ENCODE measurements around the gene TROAP. TPM values are rescaled to one million over a fixed set of nuclear protein-coding genes. Genes with fewer than 3 reads are reported as not detected.

The TROAP gene
- total and polyA plus RNA-seq, 9 of the 15 experiments (the other 6 are each of a cell fraction or from before 2014, with no cell fraction given): 46.4 to 171 (median 59.8) TPM

DNA sequence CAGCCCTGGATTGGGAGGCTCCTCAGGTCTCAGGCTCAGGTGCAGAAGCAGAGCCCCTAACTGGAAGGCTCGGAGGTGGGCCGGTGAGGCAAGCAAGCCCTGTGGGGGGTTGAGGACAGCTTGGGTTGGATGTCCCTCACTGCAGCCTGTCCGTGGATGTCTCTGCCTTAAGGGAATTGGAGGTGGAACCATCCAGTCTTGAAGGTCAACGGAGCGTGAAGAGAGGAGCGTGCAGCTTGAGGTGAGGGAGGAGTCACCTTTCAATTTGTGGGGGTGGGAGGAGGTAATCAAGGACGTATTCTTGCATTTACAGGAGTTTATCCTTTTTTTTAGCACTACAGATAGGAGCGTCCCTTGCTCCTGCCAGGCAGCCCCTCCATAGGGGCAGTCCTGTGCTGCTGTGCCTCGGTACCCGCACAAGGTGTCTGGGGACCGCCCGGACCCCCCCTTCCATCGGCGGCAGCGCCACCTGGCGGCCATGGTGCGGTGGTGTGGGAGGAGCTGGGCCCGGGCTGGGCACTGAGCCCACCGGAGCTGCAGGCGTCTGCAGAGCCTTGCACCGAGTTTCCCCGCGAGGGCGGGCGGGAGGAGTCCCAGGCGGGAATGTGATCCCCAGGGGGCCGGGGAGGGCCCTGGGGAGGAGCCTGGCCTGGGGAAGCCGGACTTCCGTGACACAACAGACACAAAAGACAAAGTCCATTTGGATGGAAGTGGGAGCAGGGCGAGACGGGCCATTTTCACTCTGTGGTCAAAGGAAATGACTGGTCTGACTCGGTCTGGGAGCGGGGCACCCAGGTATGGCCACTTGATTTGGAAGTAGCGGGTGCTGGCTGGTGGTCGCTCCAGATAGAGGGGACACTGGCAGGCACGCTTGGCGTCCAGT lies 24.5 kb downstream of the TROAP start (continued):
- TF ChIP-seq, protein P1, sequence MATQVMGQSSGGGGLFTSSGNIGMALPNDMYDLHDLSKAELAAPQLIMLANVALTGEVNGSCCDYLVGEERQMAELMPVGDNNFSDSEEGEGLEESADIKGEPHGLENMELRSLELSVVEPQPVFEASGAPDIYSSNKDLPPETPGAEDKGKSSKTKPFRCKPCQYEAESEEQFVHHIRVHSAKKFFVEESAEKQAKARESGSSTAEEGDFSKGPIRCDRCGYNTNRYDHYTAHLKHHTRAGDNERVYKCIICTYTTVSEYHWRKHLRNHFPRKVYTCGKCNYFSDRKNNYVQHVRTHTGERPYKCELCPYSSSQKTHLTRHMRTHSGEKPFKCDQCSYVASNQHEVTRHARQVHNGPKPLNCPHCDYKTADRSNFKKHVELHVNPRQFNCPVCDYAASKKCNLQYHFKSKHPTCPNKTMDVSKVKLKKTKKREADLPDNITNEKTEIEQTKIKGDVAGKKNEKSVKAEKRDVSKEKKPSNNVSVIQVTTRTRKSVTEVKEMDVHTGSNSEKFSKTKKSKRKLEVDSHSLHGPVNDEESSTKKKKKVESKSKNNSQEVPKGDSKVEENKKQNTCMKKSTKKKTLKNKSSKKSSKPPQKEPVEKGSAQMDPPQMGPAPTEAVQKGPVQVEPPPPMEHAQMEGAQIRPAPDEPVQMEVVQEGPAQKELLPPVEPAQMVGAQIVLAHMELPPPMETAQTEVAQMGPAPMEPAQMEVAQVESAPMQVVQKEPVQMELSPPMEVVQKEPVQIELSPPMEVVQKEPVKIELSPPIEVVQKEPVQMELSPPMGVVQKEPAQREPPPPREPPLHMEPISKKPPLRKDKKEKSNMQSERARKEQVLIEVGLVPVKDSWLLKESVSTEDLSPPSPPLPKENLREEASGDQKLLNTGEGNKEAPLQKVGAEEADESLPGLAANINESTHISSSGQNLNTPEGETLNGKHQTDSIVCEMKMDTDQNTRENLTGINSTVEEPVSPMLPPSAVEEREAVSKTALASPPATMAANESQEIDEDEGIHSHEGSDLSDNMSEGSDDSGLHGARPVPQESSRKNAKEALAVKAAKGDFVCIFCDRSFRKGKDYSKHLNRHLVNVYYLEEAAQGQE (IDR thresholded peaks at IDR 0.05; ENCODE audit: borderline replicate concordance): peak; percentile 38
- TF ChIP-seq, protein P1 (CRISPR knock-in tag; IDR thresholded peaks at IDR 0.05; ENCODE audit: low read depth): no peak
- 0 out of 4 replicates have a peak, but pooled peaks of 1 of the 2 experiments have one; percentile 14 for TF ChIP-seq HDAC1 (IDR thresholded peaks at IDR 0.05)
- no peak for TF ChIP-seq TAF15 (IDR thresholded peaks at IDR 0.05; ENCODE audit: low read depth, low read length)
- TF ChIP-seq, protein P2, sequence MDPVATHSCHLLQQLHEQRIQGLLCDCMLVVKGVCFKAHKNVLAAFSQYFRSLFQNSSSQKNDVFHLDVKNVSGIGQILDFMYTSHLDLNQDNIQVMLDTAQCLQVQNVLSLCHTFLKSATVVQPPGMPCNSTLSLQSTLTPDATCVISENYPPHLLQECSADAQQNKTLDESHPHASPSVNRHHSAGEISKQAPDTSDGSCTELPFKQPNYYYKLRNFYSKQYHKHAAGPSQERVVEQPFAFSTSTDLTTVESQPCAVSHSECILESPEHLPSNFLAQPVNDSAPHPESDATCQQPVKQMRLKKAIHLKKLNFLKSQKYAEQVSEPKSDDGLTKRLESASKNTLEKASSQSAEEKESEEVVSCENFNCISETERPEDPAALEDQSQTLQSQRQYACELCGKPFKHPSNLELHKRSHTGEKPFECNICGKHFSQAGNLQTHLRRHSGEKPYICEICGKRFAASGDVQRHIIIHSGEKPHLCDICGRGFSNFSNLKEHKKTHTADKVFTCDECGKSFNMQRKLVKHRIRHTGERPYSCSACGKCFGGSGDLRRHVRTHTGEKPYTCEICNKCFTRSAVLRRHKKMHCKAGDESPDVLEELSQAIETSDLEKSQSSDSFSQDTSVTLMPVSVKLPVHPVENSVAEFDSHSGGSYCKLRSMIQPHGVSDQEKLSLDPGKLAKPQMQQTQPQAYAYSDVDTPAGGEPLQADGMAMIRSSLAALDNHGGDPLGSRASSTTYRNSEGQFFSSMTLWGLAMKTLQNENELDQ (CRISPR knock-in tag; IDR thresholded peaks at IDR 0.05; ENCODE audit: borderline replicate concordance): no peak
- no peak for TF ChIP-seq BRD4 (IDR thresholded peaks at IDR 0.05)
- TF ChIP-seq SMAD3 (CRISPR knock-in tag; conservative IDR thresholded peaks at IDR 0.05): no peak
- TF ChIP-seq, protein P3, sequence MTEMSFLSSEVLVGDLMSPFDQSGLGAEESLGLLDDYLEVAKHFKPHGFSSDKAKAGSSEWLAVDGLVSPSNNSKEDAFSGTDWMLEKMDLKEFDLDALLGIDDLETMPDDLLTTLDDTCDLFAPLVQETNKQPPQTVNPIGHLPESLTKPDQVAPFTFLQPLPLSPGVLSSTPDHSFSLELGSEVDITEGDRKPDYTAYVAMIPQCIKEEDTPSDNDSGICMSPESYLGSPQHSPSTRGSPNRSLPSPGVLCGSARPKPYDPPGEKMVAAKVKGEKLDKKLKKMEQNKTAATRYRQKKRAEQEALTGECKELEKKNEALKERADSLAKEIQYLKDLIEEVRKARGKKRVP (CRISPR knock-in tag; IDR thresholded peaks at IDR 0.05): no peak

Measured in K562 (cell line).